ENCODE measurements around the gene GSN.

DNA sequence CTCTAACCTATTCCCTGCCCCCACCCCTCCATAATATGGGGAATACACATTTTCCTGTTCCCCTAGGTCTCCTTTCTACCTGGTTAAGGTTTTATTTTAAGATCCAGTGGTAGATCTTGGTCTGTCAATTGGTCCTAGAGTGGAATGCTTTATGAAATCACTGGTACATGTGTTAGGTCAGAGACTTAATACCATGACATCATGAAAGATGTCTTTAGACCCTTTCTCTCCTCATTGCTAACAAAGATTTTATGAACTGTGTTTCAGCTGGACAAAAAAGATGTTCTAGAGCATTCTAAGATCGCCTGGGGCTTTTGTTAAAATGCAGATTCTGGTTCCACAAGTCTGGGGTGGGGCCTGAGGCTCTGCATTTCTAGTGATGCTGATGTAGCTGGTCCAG, 9.1 kb downstream of the GSN start:
- TF ChIP-seq CTCF (conservative IDR thresholded peaks at IDR 0.05; ENCODE audit: low read depth, low read length) (no peak), EZH2 (IDR thresholded peaks at IDR 0.05; ENCODE audit: borderline replicate concordance, low read depth, low read length, poor library complexity, severe bottlenecking) (no peak)

Data from A673 (cell line).